IPS-18c (cell line): ENCODE measurements around the gene GEMIN8.

Experiments
- H3K4me3 ChIP-seq: 2 replicates; pipeline ENCODE4 v1.7.0; 2013; ENCODE audit warnings: low read depth, mild to moderate bottlenecking, low read length, moderate library complexity; ENCODE audit not compliant: insufficient read depth
- H3K9me3 ChIP-seq: one replicate; pipeline ENCODE4 v1.6.1; 2013; ENCODE audit warnings: mild to moderate bottlenecking, low read length, moderate library complexity; ENCODE audit not compliant: control insufficient read depth, insufficient read depth

The GEMIN8 gene, protein sequence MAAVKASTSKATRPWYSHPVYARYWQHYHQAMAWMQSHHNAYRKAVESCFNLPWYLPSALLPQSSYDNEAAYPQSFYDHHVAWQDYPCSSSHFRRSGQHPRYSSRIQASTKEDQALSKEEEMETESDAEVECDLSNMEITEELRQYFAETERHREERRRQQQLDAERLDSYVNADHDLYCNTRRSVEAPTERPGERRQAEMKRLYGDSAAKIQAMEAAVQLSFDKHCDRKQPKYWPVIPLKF

DNA sequence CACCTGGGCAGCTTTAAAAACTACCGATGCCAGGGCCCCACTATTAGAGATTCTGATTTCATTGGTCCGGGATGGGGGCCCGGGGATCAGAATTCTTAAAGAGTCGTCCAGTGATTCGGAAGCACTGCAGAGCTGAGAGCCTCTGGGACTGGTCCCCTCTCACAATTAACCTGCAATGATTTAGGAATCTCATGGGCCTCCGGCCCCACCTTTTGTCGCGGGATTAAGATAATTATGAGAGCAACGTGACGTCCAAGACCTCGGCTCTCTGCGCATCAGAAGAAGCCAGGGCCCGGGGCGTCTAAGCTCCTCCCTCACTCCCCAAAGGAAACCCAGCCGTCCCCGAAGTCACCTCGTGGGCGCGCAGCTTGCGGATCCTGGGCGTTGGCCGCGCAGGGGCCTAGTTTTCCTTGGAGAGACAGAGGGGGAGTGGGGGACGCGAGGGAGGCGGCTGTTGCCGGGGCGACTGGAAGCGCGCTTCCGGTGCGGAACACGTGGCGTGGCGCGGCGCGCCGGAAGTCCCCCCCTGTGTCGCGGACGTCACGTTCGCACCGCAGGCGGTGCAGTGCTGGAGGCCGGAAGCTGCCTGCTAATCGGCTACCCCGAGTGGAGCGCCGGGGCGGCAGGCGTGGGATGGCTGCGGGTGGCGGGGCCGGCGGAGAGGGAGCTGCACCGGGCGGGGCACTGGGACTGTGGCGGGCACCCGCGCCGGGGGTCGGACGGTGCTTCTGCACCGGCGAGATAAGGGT lies at the start of gene GEMIN8:
Gene GEMIN8 (minus strand): TSS at position 468 of the 749 bp plus-strand sequence. CDS start 8,414 bp downstream, outside the sequence.
- Histone ChIP-seq H3K4me3 (peak within 1 kb of the TSS; percentile 75), H3K9me3 (no peaks in the 10 kb centered on the region)

DNA sequence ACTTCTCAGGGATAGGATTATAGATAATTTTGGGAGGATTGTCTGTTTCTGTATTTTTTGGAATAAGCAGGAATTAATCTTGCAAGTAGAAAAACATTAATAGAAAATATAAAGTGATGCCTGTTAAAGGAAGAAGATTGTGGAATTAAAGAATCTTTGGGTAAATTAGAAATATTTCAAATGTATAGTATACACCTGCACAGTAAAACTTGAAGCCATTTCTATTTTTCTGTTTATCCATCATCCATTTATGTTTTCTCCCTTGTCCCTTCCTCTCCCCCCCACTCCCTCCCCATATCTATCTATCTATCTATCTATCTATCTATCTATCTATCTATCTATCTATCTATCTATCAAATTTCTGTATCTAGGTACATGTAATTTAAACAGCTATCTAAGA lies 46.9 kb upstream of the GEMIN8 start:
- Histone ChIP-seq H3K9me3 (no peaks in the 10 kb centered on the region), H3K4me3 (no peak overlapping the region)

DNA sequence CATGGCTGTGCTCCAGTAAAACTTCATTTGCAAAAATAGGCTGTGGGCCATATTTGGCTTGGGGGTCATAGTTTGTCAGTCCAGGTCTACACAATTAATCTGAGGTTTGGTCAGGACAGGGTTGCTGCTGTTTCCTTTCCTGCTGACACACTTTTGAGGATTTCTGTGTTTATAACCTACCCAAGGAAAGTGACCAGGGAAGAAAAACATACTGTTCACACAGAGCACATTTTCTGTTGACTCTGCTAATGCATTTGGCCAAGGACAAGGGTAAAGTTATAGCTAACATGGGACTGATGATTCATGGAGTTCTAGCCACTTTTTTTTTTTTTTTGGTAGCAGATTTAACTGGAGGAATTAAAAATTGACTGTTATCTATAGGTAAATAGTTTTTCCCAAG lies 43.9 kb upstream of the GEMIN8 start:
- H3K4me3 ChIP-seq, result no peak overlapping the region
- no peaks in the 10 kb centered on the region for H3K9me3 ChIP-seq

DNA sequence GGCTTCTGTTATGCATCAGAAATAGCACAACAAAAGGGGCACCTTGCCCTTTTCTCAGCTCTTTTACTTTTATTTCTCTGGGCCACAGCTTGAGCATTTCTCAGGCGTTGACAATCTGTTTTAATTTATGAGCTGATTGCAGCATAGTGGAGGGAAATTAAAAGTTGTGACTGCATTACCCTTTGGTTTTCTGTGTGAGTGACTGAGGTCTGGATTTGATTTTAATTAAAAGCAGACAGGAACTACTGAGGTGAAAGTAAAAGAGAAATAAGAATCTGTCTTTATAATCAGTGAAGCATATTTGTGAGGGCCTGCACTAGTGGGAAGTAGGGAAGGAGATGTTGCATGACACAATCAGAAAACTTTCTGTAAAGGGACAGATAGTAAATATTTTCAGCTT lies 43.4 kb upstream of the GEMIN8 start:
- no peaks in the 10 kb centered on the region for H3K9me3 ChIP-seq
- H3K4me3 ChIP-seq, result no peak overlapping the region

DNA sequence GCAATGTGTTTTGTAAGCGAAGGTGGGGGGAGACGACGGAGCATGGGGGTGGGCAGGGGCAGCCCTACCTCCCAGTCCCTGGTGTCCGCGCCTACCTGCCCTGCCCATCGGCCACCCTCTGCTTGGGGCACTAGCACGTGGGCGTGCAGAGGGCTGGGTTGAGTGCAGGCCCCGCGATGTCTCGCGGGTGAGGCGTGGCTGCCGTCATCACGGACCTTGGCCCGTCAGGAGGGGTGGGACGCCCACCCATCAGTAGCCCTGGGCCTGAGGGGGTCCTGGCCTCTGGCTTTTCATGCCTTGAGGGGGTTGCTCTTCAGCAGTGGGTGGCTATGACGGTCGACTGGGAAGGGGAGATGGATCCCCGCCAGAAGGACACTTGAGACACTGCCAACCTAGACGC lies 36.1 kb upstream of the GEMIN8 start:
- H3K4me3 ChIP-seq, result no peak overlapping the region

DNA sequence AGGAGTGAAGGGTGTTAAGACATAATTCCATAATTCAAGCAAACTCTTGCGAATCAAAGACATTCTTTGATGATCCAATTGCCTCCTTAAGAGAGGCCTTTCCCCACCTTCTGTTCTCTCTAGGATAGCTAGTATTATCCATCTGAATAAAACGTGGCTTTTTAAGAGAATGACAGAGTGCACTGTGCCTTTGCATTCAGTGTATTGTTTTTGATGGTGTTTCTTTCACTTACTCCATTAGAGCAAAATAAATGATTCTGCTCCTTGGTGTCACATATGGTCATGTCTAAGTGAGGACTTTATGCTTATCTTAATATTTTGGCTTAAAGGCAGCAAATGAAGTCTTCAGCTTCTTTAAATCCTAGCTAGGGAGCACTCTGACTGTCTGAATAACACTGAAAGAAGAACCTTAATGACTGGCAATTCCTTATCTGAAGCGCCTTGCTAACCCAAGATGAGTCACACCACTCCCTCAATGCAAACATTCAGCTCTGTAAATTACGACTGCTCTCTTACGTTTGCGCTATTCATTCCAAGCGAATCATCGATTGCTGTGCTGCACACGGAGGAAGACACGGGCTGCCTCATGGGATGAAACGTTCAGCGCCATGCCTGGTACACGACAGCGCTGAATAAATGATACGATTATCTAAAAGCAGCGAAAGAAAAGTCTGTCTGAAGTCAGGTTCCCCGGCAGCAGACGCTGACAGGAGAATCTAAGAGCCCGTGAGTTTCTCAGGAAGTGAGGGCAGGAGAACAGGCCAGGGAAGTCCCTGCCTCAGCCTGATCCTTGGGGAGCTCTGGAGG lies 35.1 kb upstream of the GEMIN8 start:
- Histone ChIP-seq H3K9me3 (no peaks in the 10 kb centered on the region), H3K4me3 (no peak overlapping the region)

More for the DNA sequence above, 36.1 kb upstream of the GEMIN8 start:
- H3K9me3 ChIP-seq, result no peaks in the 10 kb centered on the region

DNA sequence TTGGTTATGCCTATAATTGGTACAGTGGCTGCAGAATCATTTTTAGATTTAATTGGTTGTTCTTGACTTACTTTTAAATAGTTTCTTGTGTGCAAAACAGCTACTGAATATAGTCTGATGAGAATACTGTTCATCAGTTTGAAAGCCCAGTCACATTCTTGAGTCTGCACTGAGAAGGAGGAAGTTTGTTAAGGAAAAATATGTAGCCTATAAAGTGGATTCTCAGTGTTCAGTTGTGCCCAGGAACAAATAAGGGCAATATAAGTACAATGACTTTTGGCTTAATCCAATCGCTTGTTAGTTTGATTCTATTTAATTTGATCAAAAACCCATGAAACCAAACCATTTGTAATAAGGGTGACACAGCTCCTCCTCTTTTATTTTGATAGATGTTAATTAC lies 32.8 kb upstream of the GEMIN8 start:
- H3K4me3 ChIP-seq, result no peak overlapping the region
- no peaks in the 10 kb centered on the region for H3K9me3 ChIP-seq

DNA sequence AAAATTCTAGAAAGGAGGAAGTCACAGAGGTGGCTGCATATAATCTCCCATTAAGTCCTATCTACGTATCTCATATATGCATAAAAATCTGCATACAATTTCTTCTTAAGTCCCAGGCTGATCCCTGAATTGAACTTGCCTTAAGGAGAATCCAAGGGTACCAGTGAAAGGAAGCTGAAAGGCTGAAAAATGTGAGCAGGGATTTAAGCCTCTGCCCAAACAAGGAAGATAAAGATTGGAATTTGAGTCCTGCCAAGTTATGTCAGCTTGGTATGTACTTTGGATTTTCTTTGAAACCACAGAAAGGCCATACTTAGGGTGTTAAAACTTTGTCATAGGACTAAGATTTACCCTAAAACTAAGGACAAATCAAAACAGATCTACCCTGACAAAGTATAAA lies 26.5 kb upstream of the GEMIN8 start:
- Histone ChIP-seq H3K4me3 (no peak overlapping the region), H3K9me3 (no peaks in the 10 kb centered on the region)

DNA sequence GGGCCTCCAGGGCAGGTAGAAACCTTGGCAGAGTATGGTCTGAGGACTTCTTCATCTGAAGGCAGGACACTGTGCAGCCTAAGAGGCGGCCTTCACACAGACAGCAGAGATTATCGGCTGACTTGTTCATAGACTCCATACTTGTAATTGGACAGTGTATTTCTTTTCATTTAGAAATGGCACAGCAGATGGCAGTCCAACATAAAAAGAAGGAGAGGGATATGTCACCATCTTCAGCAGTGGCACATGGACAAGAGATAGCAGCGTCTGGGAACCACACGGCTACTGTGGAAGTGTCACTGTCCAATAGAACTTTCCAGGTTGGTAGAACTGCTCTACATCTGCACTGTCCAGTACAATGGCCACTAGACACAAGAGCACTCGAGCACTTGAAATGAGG lies 21.7 kb upstream of the GEMIN8 start:
- Histone ChIP-seq H3K9me3 (no peaks in the 10 kb centered on the region), H3K4me3 (no peak overlapping the region)

DNA sequence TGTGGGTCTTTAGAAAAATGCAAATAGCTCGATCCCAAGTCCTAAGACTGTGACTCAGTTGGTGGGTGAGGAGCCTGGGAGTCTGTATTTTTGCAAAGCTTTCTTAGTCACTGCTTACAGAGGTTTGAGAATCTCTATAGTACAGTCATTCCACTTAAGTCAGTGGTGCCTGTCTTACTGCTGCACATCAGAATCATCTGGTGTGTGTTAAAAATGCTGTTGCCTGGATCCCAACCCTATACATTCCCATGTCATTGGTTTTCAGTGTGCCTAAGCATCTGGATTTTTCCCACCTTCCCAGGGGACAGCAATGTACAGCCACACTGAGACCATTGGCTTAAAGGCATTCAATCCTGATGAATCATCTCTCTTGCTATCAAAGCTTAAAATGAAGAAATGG lies 21.0 kb upstream of the GEMIN8 start:
- no peaks in the 10 kb centered on the region for H3K9me3 ChIP-seq
- H3K4me3 ChIP-seq, result no peak overlapping the region

DNA sequence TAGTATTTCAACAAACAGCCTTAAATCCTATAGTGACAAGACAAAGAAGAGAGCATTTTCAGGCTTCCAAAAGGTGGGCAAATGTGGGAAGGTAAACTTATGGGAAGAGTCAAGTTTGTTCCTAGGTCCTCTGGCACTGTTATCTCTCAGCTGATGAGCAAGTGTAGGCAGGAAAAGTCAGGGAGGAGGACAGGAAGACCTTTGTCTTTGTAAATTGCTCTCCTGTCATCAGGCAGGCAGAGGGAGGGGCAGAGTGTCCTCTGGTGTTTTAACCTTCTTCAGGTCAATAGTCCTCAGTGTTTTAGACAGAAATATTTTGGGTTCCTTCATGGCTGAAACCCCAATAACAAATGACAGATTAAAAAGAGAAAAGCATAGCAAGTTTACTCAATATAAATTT lies 13.5 kb upstream of the GEMIN8 start:
- H3K9me3 ChIP-seq, result no peaks in the 10 kb centered on the region
- H3K4me3 ChIP-seq, result no peak overlapping the region

DNA sequence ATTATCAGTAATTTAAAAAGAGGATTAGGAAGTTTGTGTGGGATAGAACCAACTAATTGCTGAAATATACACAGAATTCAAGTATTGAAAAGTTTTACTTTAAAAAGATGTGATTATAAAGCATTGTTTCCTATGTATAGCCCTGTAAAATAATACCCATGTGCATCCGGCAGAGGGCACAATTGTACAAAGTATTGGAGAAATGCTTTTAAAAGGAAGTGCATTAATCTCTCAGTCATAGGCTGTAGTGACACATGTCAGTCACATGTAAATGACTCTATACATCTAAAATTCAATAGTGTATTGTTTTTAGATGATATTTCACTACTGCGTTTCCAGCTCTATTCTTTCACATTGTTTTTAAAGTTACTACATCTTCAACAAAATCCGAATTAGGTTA lies 9.7 kb upstream of the GEMIN8 start:
- Histone ChIP-seq H3K4me3 (no peak overlapping the region), H3K9me3 (no peaks in the 10 kb centered on the region)

DNA sequence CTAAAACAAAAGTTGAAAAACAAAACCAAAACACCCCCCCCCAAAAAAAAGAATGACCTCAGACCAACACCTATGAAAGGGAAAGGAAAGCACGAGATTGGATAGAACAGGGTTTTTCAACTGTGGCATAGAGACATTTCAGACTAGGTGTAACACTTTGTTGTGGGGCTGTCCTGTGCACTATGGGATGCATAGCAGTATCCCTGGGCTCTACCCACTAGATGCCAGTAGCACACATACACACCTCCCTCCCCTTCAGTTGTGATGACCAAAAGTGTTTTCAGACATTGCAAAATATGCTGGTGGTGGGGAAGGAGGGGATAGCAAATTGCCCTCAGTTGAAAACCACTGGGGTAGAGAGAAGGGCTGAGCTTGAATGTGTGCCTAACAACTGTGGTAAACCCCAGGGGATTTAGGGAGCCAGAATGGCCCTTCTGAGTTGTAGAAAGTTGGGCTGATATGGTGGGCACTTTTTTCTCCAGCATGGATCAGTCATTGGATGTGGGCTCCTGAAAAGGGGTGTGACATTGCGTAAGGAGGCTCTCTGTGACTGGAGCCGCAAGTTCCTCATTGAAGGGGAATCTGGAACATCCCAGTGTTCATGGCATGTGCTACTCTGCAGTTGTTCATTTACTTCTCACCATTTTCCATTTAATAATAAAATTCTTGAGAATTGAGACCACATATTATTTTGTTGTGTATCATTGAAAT lies 8.8 kb upstream of the GEMIN8 start:
- no peak overlapping the region for H3K4me3 ChIP-seq
- no peaks in the 10 kb centered on the region for H3K9me3 ChIP-seq

DNA sequence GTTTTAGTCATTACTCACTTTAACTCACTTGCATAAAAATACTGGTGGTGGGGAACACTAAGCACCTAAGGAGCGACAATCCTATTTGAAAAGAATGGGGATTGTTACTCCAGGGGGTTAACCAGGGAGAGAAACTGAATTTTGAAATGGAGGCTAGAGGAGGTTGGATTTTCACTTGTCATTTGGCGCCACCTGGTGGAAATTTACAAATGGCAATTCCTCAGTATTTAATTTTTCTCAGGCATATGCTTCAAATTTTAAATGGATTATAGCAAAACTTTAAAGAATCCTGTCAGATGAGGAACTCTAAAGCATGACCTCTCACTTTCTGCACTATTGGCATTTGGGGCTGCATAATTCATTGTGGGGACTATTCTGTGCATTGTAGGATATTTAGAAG lies 2.7 kb upstream of the GEMIN8 start:
- Histone ChIP-seq H3K9me3 (no peaks in the 10 kb centered on the region), H3K4me3 (no peak overlapping the region)

DNA sequence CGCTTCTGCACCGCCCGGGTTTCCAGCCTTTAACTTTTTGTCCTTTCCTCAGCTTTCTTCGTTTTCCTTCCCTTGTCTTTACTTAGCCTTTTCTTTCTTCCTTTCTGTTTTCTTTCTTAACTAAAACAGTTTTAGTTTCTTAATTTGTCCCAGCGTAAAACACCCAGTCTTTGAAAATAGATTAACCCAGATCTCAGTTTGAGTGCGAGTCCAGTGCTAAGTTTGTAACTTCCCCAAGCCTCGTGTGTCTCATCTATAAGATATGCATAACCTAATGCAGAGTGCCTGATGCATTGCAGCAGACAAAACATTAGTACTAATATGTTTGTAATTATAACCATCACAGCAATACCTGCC lies 460 bp upstream of the GEMIN8 start:
- no peaks in the 10 kb centered on the region for H3K9me3 ChIP-seq
- H3K4me3 ChIP-seq, result peak overlapping the region; percentile 75

DNA sequence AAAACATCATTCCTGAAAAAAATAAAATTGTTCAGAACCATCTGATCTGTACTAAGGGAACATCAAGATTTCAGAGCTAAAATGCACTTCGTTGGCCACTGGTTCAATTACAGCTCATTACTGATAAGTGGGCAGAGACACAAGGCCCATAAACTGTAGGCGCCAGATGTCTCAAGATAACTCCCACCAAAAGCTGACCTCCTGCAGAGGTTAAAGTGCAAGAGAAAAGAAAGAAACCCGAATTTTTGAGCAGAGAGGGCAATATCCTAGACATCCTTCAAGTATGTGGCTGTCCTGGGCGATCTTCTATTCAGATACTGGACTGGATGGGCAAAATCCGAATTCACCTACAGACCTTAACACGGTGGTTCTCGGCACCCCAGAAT lies 660 bp downstream of the GEMIN8 start:
- H3K9me3 ChIP-seq, result no peaks in the 10 kb centered on the region
- H3K4me3 ChIP-seq, result peak overlapping the region; percentile 75

DNA sequence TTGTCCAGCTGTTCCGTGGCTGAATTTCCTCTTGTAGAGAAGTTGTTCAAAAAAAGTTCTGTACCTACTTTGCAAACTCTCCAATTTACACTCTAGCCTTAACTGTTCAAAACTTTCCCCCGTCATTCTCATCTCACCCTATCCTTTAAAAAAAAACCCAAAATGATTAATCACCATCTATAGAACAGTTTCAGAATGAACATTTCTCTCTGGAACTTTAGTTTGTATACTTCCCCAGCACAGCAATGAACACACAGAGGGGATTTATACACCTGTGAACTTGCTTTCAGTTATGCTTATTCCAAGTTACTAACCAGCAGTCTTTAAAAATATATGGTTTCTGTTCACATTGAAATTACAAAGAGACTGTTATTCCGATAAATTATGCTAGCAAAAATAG lies 1.2 kb downstream of the GEMIN8 start:
- no peaks in the 10 kb centered on the region for H3K9me3 ChIP-seq
- H3K4me3 ChIP-seq, result no peak overlapping the region
